ENCODE measurements around the gene TP53BP2.
"Not testable (repeated sequence)": the region's sequence is repeated elsewhere in the genome, so short reads cannot be mapped to it uniquely, and the experiment has no call there.

TP53BP2 gene

DNA sequence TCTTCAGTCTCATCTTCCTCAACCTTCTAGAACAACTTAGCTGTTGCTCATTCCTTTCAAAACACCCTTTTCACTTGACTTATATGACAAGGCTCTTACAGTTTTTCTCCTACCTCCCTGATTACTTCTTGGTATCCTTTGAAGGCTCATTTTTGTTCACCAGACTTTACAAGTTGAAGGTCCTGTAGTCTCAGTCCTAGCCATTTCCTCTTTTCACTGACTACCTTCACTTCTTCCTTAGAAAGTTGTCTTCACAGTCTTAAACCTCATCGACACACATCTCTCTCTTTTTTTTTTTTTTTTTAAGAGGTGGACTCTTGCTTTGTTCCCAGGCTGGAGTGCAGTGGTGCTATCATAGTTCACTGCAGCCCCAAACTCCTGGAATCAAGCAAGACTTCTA is 6.6 kb upstream of the TP53BP2 start:
- DNase-seq: no peak

DNA sequence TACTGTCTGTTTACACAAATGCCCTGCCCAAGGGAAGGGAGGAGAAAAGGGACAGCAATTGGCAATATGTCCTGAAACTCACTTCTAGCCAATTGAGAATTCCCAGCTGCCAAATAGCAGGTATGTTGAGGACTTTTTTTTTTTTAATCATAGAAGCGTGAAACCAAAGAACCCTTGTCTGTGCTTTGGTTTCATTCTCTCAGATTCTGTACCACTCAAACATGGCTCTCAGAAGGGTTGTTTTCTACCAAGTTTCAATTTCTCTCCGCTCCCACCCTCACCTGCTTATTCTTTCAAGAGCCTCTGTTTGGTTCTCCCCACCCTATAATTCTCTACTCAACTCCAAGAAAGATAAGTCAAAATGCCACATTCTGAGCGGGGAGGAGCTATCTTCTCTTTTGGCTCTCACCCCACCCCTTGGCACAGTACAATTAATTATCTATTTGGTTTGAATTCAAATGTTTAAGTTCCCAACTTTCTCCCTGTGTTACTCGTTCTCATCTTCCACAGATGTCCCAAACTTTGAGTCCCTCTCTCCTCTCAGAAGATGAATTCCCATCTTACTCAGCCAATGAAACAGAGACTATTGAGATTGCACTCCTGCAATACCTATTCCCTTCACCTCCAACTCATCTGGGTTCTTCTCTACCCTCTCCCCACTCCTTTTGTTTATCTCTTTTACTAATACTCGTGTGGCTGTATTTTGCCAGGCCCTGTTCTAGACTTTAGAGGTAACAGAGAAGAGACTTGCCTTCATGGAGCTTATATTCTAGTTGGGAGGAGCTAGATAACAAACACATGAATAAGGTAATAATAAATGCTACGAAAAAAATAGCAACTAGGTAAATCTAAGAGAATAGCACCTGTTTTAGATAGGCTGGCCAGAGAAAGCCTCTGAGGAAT is 3.9 kb upstream of the TP53BP2 start:
- DNase-seq: no peak

- no peak for DNase-seq
Observed at GRCh38 chr1:223848536-223848935, 2.8 kb upstream of the TP53BP2 start.

- DNase-seq: no peak
Observed at GRCh38 chr1:223847781-223848345, 2.1 kb upstream of the TP53BP2 start.

- DNase-seq: peak; percentile 60 to 70
Observed at GRCh38 chr1:223845037-223845809, 524 bp downstream of the TP53BP2 start.

DNA sequence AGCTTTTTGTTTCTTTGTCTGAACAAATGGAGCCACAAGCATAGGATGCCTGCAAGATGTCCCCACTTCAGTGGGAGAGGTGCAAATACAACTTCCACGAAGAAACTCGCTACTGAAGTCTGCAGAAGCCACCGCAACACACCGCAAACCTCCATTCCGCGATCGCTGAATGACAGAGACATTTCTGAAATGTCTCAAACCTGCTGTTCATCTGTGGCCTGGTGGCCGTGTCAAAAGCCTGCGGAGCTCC is 1.0 kb downstream of the TP53BP2 start:
- peak; percentile 17 to 34 for DNase-seq

GRCh38 chr1:223843934-223844786 is 1.6 kb downstream of the TP53BP2 start:
- DNase-seq: peak in 1 of 2 donors; percentile 4

- DNase-seq: no peak
Observed at GRCh38 chr1:223842784-223843183, 3.0 kb downstream of the TP53BP2 start.

- not testable (repeated sequence) for DNase-seq
Observed at GRCh38 chr1:223841977-223842623, 3.6 kb downstream of the TP53BP2 start.

DNA sequence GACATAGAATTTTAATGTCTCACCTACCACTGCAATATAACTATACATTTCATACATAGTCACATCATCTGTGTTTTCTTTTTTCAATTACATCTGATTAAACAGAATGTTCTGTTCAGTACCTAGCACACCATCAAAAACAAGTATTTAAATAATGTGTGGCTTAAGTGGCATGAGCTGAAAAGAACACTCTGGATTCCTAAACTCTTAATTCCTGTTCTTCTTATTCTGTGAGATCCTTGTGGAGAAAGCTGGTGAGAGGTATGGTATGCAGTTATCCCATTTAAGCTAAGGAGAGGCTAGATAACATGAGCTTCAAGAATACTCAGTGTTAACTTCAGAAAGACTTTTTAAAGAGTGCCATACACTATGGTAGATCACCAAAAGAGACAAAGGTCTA is 5.5 kb downstream of the TP53BP2 start:
- no peak for DNase-seq

- no peak for DNase-seq
Observed at GRCh38 chr1:223838125-223838854, 7.5 kb downstream of the TP53BP2 start.

DNA sequence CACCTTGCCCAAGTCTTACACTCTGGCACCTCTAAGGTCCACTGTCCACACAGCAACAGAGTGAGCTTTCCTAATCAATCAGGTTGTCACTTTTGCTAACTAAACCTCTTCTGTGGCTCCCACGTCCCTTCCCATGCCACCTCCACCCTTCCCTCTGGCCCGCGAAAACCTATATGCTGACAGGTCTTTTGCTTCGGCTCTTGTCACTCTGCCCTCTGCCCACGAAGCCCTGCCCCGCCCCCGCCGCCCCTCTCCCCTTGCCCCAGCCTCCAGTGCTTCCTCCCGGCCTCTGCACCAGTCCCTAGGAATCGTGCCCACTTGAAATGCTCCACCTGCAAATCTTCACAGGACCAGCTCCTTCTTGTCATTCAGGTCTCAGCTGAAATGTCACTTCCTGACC is 8.1 kb downstream of the TP53BP2 start:
- no peak for DNase-seq

GRCh38 chr1:223837206-223837605 is 8.5 kb downstream of the TP53BP2 start:
- DNase-seq: no peak

DNA sequence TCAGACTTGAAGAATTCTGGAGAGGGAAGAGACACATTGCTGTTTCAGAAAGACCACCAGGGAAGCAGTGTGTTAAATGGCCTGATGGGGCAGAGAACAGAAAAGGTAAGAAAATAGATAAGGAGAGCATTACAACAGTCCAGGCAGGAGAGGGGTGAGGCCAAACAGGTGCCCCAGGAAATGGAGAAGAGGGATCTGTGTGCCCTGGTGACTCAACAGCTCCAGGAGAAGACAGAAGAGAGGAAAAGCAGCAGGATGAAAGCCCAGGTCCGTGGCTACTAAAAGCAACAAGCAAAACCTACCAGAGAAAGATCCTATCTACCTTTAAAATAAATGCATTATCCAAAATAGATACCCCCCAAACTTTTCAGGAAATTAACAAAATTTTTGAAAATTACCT is 9.2 kb downstream of the TP53BP2 start:
- no peak for DNase-seq

DNA sequence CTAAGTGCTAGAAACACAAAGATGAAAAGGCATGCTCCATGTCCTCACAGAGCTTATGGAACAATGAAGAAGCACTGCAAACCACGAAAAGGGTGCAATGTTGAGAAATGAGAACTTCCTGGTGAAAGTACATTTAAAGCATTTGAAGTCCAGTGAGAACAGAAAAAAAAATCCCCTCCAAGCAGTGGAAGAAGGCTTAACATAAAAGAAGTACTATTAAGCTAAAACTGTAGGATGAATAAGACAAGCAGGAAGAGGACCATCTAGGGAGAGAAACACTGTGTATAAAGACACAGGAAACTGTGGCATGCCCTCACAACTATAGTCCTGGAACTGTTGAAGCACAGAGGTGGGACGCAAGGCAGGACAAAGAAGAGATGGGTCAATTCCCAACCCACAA is 10.0 kb downstream of the TP53BP2 start:
- peak; percentile 58 to 65 for DNase-seq

GRCh38 chr1:223834660-223835263 is 11.0 kb downstream of the TP53BP2 start:
- peak; percentile 50 to 59 for DNase-seq

GRCh38 chr1:223833948-223834347 is 11.8 kb downstream of the TP53BP2 start:
- DNase-seq: no peak

GRCh38 chr1:223832637-223832943 is 13.2 kb downstream of the TP53BP2 start:
- no peak for DNase-seq

GRCh38 chr1:223831755-223832636 is 13.8 kb downstream of the TP53BP2 start:
- peak; percentile 42 to 81 for DNase-seq

DNA sequence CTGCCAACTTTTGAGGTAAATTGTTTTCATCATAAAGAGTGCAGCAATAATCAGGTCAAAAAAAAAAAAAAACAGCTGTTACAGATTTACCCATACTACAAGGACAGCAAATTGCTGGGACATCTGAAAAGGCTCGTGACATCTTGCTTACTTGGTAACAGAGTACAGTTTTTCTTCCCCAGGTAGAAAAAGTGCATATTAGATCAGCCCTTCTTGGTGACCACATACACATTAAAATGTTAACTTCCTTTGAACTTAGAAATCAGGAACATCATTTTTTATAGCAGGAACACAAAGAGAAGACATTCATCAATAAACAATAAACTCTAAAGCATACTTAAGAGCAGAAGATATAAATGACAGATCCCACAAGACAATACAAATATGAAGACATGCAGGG is 16.1 kb downstream of the TP53BP2 start:
- no peak for DNase-seq
